Measurements from ENCODE around the gene NEK8. TPM values are rescaled to one million over a fixed set of nuclear protein-coding genes. Genes with fewer than 3 reads are reported as not detected.

The NEK8 gene
- polyA plus RNA-seq, 3 donors: 2.7 to 9.6 (median 3.1) TPM

DNA sequence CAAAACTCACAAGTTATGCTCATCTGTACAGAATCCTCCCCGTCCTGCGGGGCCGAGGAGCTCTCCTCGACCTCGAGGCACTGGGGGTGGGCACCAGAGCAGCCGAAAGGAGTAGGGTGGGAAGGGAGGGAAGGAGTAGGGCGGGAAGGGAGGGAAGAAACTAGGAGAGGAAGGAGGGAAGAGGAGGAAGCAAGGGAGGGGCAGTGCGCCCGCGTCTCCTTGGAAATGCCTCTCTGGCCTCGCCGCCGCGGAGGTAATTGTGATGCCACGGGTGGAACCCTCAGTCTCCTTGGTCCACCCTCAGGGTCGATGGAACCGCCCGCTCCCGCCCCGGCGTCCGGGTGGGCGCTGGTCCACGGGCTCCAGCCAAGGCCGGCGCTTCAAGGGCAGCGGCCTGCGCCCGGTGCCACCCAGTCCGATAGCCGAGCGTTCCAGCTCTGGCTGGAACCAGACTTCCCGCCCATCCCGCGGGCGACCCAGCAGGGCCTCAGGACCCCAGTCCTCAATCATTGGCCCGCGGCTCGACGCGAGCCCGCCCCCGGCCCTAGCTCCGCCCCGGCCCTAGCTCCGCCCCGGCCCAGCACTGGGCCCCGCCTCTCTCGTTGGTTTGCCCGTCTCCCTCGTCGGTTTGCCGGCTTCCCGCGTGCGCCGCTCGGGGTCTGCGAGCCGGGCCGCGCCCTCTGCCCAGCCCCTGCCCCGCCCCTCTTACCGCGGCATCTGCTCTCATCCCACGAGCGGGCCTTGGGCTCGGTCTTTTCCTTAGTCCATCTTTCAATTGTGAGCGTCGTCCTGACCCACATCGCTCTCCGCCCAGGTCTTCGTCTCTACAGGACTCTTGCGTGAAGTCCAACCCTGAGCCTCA, 17.5 kb upstream of the NEK8 start:
- Histone ChIP-seq H3K4me1 (ENCODE audit: control insufficient read depth in 1 of 2, insufficient read depth in 2 of 2, low read length in 2 of 2) (peaks cover 15 to 18% of the 10 kb centered on the region in 2 donors), H3K36me3 (replicated peaks in 1 of 2; ENCODE audit: control insufficient read depth in 1 of 2, insufficient read depth in 2 of 2, low read length in 2 of 2) (peaks cover 3 to 21% of the 10 kb centered on the region in 2 donors), H3K9me3 (replicated peaks in 1 of 2; ENCODE audit: control insufficient read depth in 1 of 2, insufficient read depth in 1 of 2, low read length in 2 of 2) (no peaks in the 10 kb centered on the region), H3K27ac (ENCODE audit: low read depth in 1 of 2, low read length in 2 of 2) (peak overlapping the region; percentile 75 to 85), H4K20me1 (ENCODE audit: insufficient read depth, low read length) (no peaks in the 10 kb centered on the region), H2AFZ (ENCODE audit: insufficient read depth, low read depth, low read length, poor library complexity, severe bottlenecking) (peak overlapping the region; percentile 90), H3K4me3 (replicated peaks in 1 of 3; ENCODE audit: low read depth in 2 of 3, low read length in 3 of 3) (peak overlapping the region; percentile 63 to 92 (median 80)), H3K4me2 (replicated peaks; ENCODE audit: extremely low read depth, low read length, poor library complexity, severe bottlenecking) (peak overlapping the region; percentile 98), H3K9ac (ENCODE audit: insufficient read depth, low read length, poor library complexity, severe bottlenecking) (peak overlapping the region; percentile 75), H3K79me2 (ENCODE audit: insufficient read depth, low read length) (no peaks in the 10 kb centered on the region), H3K27me3 (ENCODE audit: control insufficient read depth in 2 of 2, insufficient read depth in 2 of 2, low read length in 2 of 2) (no peaks in the 10 kb centered on the region)
- peaks cover 22% of the 10 kb centered on the region for H3K4me1 Mint-ChIP-seq
- under 1% methylated on average over 72 of the region's 74 CpGs for WGBS (ENCODE audit: insufficient coverage)
- peak overlapping the region; percentile 83 to 95 (median 92) for H3K27ac Mint-ChIP-seq
- intact Hi-C loops (cut with micrococcal nuclease): loop anchor here in 1 of 2 donors (10.0 kb wide), 1 partner anchor 66 kb away; the partner anchor contains the start of gene BLTP2
- peaks cover 21 to 28% of the 10 kb centered on the region in 2 donors for H3K36me3 Mint-ChIP-seq
- no peak for TF ChIP-seq CTCF (IDR thresholded peaks at IDR 0.05)
- peaks cover 0 to 4% (median 1%) of the 10 kb centered on the region in 3 donors for H3K27me3 Mint-ChIP-seq (ENCODE audit: low read depth in 3 of 3)
- peak overlapping the region; percentile 88 to 93 for H3K4me3 Mint-ChIP-seq
- no peaks in the 10 kb centered on the region for H3K9me3 Mint-ChIP-seq
- DNase-seq: peak; percentile 54 to 69 (median 64)

DNA sequence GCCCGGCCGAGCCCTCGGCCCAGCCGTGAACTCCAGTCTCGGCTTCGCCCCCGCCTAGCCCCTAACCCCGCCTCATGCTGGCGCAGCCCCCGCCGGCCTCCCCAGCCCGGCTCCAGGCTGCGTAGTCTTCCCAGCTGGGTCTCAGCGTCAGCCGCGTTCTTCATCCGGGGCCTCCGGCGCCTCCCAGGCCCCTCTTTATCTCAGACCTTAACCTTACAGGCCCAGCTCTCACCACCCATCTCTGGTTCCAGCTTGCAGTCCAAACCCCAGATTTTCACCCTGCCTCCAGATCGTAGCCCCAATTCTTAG, 16.9 kb upstream of the NEK8 start, which contains the start of gene PROCA1:
PROCA1 (minus strand) TSS at position 166 of the 309 bp plus-strand sequence. CDS start 228 bp downstream, outside the sequence.
- DNase-seq: no peak
- no peaks in the 10 kb centered on the region for H3K27me3 ChIP-seq (ENCODE audit: control insufficient read depth in 2 of 2, insufficient read depth in 2 of 2, low read length in 2 of 2)
- peaks cover 19 to 24% of the 10 kb centered on the region in 2 donors for H3K4me1 ChIP-seq (ENCODE audit: control insufficient read depth in 1 of 2, insufficient read depth in 2 of 2, low read length in 2 of 2)
- Mint-ChIP-seq H3K27ac (peak within 1 kb of the TSS; percentile 83 to 95 (median 92)), H3K4me1 (peaks cover 25% of the 10 kb centered on the region), H3K36me3 (peaks cover 19 to 28% of the 10 kb centered on the region in 2 donors), H3K27me3 (ENCODE audit: low read depth in 3 of 3) (peaks cover 0 to 4% (median 1%) of the 10 kb centered on the region in 3 donors), H3K4me3 (peak within 1 kb of the TSS; percentile 88 to 93), H3K9me3 (no peaks in the 10 kb centered on the region)
- WGBS (ENCODE audit: insufficient coverage): 1% methylated on average over 19 of the region's 20 CpGs
- H3K9ac ChIP-seq (ENCODE audit: insufficient read depth, low read length, poor library complexity, severe bottlenecking): peak within 1 kb of the TSS; percentile 75
- no peak for TF ChIP-seq CTCF (IDR thresholded peaks at IDR 0.05)
- peak within 1 kb of the TSS; percentile 75 to 85 for H3K27ac ChIP-seq (ENCODE audit: low read depth in 1 of 2, low read length in 2 of 2)
- H3K4me2 ChIP-seq (replicated peaks; ENCODE audit: extremely low read depth, low read length, poor library complexity, severe bottlenecking): peak within 1 kb of the TSS; percentile 98
- peaks cover 3 to 21% of the 10 kb centered on the region in 2 donors for H3K36me3 ChIP-seq (replicated peaks in 1 of 2; ENCODE audit: control insufficient read depth in 1 of 2, insufficient read depth in 2 of 2, low read length in 2 of 2)
- peaks cover 3% of the 10 kb centered on the region for H3K79me2 ChIP-seq (ENCODE audit: insufficient read depth, low read length)
- H3K9me3 ChIP-seq (replicated peaks in 1 of 2; ENCODE audit: control insufficient read depth in 1 of 2, insufficient read depth in 1 of 2, low read length in 2 of 2): no peaks in the 10 kb centered on the region
- peak within 1 kb of the TSS; percentile 63 to 92 (median 80) for H3K4me3 ChIP-seq (replicated peaks in 1 of 3; ENCODE audit: low read depth in 2 of 3, low read length in 3 of 3)
- intact Hi-C loops (cut with micrococcal nuclease): loop anchor here in 1 of 2 donors (10.0 kb wide), 1 partner anchor 67 kb away; the partner anchor contains the start of gene BLTP2
- no peaks in the 10 kb centered on the region for H4K20me1 ChIP-seq (ENCODE audit: insufficient read depth, low read length)
- peak within 1 kb of the TSS; percentile 90 for H2AFZ ChIP-seq (ENCODE audit: insufficient read depth, low read depth, low read length, poor library complexity, severe bottlenecking)
